Measurements from ENCODE around the gene P2RX6.
A peak's percentile ranks its signal among the peaks of the same experiment; 100 is the strongest.

P2RX6 gene

GRCh38 chr22:20978419-20978818, 36.5 kb upstream of the P2RX6 start:
- TF ChIP-seq FOXP2 (optimal IDR thresholded peaks at IDR 0.05; ENCODE audit: control extremely low read depth, extremely low read length, insufficient read depth) (no peak), EZH2 (IDR thresholded peaks at IDR 0.05) (no peak), POLR2AphosphoS5 (IDR thresholded peaks at IDR 0.05; ENCODE audit: borderline replicate concordance, low read depth, low read length) (no peak)
- Histone ChIP-seq H3K9me3 (ENCODE audit: low read depth, low read length) (peaks cover 7% of the 10 kb centered on the region; the same call in 1 of the 2 replicates), H3K4me3 (no peak overlapping the region), H3K9ac (ENCODE audit: insufficient read length) (no peak overlapping the region), H3K36me3 (ENCODE audit: insufficient read depth, low read length) (no peaks in the 10 kb centered on the region), H3K27ac (no peak overlapping the region)
- DNase-seq (ENCODE audit: low read depth, low spot score) = no peak

DNA sequence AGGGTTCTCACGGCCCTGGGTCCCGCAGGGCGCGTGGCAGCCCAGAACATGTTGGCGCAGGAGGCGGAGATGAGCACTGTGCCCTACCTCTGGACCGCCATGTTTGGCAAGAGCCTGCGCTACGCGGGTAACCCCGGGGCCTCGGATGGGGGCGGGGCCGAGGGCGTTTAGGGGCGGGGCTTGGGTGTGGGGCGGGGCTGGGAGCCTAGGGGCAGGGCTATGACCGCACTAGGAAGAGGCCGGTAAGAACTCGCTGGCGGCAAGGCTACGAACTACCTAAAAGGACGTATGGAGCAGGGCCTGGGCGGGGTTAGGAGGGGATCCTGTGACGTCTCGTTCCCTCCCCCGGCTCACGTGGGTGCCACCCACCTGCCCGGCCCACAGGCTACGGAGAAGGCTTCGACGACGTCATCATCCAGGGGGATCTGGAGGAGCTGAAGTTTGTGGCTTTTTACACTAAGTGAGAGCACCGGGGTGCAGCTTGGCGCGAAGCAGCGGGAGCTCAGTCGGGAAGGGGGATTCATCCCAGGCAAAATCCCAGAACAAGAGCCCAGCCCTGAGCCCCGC, 35.6 kb upstream of the P2RX6 start:
- no peak overlapping the region for H3K27ac ChIP-seq
- H3K4me3 ChIP-seq = no peak overlapping the region
- H3K9me3 ChIP-seq (ENCODE audit: low read depth, low read length) = peaks cover 7% of the 10 kb centered on the region; the same call in 1 of the 2 replicates
- H3K9ac ChIP-seq (ENCODE audit: insufficient read length) = no peak overlapping the region
- H3K36me3 ChIP-seq (ENCODE audit: insufficient read depth, low read length) = no peaks in the 10 kb centered on the region; the same call in 1 of the 2 replicates
- DNase-seq (ENCODE audit: low read depth, low spot score) = no peak
- TF ChIP-seq EZH2 (IDR thresholded peaks at IDR 0.05) = no peak
- TF ChIP-seq FOXP2 (optimal IDR thresholded peaks at IDR 0.05; ENCODE audit: control extremely low read depth, extremely low read length, insufficient read depth) = no peak
- no peak for TF ChIP-seq POLR2AphosphoS5 (IDR thresholded peaks at IDR 0.05; ENCODE audit: borderline replicate concordance, low read depth, low read length)

DNA sequence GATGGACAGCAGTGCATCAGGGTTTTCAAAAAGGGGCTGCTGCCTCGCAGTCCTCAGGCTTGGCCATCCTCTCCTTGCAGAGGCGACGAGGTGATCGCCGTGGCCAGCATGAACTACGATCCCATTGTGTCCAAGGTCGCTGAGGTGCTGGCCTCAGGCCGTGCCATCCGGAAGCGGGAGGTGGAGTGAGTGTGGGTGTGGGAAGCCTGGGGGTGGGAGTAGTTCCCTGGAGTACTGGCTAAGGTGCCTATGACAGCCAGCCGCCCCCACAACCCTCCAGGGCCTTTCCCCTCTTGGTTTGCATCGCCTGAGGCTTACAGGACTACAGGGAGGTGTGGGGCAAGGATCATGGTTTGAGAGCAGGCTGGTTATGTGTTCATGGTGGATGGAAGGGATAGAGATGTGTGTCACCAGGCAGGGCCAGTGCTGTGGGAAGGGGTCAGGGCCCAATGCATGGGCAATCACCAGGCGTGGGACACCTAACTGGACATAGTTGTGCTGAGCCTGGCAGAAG, 35.0 kb upstream of the P2RX6 start:
- DNase-seq (ENCODE audit: low read depth, low spot score) = no peak
- Histone ChIP-seq H3K36me3 (ENCODE audit: insufficient read depth, low read length) (no peaks in the 10 kb centered on the region; the same call in 1 of the 2 replicates), H3K4me3 (no peak overlapping the region), H3K27ac (no peak overlapping the region), H3K9ac (ENCODE audit: insufficient read length) (no peak overlapping the region), H3K9me3 (ENCODE audit: low read depth, low read length) (peaks cover 7% of the 10 kb centered on the region; the same call in 1 of the 2 replicates)
- TF ChIP-seq FOXP2 (optimal IDR thresholded peaks at IDR 0.05; ENCODE audit: control extremely low read depth, extremely low read length, insufficient read depth) (no peak), EZH2 (IDR thresholded peaks at IDR 0.05) (no peak), POLR2AphosphoS5 (IDR thresholded peaks at IDR 0.05; ENCODE audit: borderline replicate concordance, low read depth, low read length) (no peak)

DNA sequence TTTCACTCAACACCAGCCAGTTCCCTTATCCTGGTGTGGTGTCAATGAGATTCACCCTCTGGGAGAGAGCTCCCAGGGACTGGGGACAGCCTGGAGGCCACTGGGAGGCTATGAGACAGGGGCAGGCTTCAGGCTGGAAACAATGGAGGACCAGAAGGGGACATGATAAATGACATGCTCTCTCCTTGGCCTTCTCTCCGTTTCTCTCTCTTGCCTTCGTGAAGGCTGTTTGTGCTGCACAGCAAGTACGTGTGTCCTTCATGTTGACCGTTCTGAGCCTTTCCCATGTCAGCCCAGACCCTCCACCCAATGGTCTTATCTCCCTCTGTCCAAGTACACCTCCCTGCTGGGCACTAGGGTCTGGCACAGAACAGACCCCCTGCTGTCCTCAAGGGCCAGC, 34.4 kb upstream of the P2RX6 start:
- no peak overlapping the region for H3K9ac ChIP-seq (ENCODE audit: insufficient read length)
- H3K4me3 ChIP-seq = no peak overlapping the region
- peaks cover 7% of the 10 kb centered on the region; the same call in 1 of the 2 replicates for H3K9me3 ChIP-seq (ENCODE audit: low read depth, low read length)
- DNase-seq (ENCODE audit: low read depth, low spot score) = no peak
- TF ChIP-seq POLR2AphosphoS5 (IDR thresholded peaks at IDR 0.05; ENCODE audit: borderline replicate concordance, low read depth, low read length) = no peak
- no peaks in the 10 kb centered on the region; the same call in 1 of the 2 replicates for H3K36me3 ChIP-seq (ENCODE audit: insufficient read depth, low read length)
- H3K27ac ChIP-seq = no peak overlapping the region

DNA sequence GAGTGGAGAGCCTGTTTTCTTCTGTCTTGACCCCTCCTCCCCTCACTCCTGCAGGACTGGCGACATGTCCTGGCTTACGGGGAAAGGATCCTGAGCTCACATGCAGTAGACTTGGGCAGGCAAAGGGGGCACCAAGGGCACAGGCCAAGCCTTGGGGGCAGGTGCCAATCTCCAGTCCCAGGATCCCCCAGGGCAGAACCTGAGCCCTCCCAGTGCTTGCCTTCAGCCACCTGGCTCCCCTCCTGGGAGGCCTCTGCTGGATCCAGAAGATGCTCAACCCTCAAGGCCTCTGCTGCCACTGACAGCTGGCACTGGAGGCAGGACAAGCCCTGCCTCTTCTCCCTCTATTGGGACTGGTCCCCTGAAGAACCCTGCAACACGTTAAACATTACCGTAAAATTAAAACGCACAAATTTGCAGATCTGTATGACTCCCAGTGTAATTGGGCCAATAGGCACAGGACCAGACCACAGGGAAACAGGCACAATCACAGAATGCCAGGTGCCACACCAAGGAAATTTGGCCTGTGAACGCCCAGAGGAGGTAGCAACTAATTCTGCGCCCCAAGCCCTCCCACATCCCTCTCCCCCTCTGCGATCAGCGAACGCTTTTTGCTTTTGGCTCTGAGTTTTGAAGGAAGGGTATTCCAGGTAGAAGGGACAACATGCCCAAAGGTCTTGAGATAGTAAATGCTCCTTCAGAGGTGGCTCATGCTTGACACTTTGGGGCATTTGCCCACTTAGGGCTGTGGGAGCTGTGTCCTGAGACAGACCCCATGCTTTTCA, 33.8 kb upstream of the P2RX6 start:
- Histone ChIP-seq H3K9ac (ENCODE audit: insufficient read length) (peak overlapping the region; percentile 96), H3K9me3 (ENCODE audit: low read depth, low read length) (peaks cover 7% of the 10 kb centered on the region; the same call in 1 of the 2 replicates), H3K4me3 (peak overlapping the region; percentile 88), H3K27ac (peak overlapping the region; percentile 69; the same call in 1 of the 2 replicates), H3K36me3 (ENCODE audit: insufficient read depth, low read length) (peaks cover 4% of the 10 kb centered on the region)
- DNase-seq (ENCODE audit: low read depth, low spot score) = no peak
- no peak for TF ChIP-seq EZH2 (IDR thresholded peaks at IDR 0.05)
- no peak; the same call in 1 of the 2 replicates for TF ChIP-seq POLR2AphosphoS5 (IDR thresholded peaks at IDR 0.05; ENCODE audit: borderline replicate concordance, low read depth, low read length)
- no peak for TF ChIP-seq FOXP2 (optimal IDR thresholded peaks at IDR 0.05; ENCODE audit: control extremely low read depth, extremely low read length, insufficient read depth)

DNA sequence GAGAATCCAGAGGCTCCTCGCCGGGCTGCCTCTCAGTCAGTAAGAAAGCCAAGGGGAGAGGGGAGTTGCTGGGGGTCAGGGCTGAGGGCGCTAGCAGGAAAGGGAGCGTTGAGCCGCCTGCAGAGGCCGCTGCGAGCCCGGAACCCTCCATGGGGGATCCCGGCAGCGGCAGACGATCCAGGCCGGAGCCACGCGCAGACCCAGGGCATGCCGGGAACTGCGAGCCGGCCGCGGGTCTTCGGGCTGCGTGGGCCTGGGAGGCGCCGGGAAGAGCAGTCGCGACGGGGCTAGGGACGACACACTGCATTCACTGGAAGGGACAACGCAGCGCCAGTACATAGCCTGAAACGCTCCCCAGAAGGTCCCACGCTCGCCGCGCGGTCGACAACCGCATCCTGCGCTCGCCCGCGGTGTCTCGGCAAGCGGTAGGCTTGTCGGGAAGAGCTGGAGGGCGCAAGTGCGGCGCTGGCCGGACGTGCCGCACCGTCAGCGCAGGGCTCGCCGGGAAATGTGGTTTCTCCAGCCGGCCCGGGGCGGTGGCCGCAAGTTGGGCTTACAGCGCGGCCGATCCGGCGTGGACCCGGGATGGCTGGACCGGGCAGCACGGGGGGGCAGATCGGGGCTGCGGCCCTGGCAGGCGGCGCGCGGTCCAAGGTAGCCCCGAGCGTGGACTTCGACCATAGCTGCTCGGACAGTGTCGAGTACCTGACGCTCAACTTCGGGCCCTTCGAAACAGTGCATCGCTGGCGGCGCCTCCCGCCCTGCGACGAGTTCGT, 33.0 kb upstream of the P2RX6 start, which contains the start of gene LZTR1:
TSS of gene LZTR1 (plus strand) at position 511 of the 776 bp plus-strand sequence. CDS start at position 586, 75 bp downstream.
- Histone ChIP-seq H3K27ac (peak within 1 kb of the TSS; percentile 69; the same call in 1 of the 2 replicates), H3K9me3 (ENCODE audit: low read depth, low read length) (peaks cover 7% of the 10 kb centered on the region; the same call in 1 of the 2 replicates), H3K4me3 (peak within 1 kb of the TSS; percentile 88), H3K36me3 (ENCODE audit: insufficient read depth, low read length) (peaks cover 10% of the 10 kb centered on the region), H3K9ac (ENCODE audit: insufficient read length) (peak within 1 kb of the TSS; percentile 96)
- DNase-seq (ENCODE audit: low read depth, low spot score) = no peak
- TF ChIP-seq POLR2AphosphoS5 (IDR thresholded peaks at IDR 0.05; ENCODE audit: borderline replicate concordance, low read depth, low read length) (peak; percentile 97), FOXP2 (optimal IDR thresholded peaks at IDR 0.05; ENCODE audit: control extremely low read depth, extremely low read length, insufficient read depth) (no peak)

DNA sequence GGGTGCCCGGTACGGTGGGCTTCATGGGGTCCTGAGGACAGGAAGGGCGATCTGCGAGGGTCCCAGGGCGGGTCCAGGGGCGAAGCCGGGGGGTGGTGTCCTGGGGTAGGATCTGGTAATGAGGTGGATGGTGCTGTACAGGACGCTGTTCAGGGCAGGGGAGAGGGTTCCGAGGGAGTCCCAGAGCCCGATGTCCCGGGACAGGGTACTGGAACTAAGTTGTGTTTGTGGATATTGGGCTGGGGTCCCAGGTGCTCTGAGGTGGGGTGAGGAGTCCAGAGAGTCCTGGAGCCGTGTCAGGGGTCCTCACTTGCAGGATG, 32.4 kb upstream of the P2RX6 start:
- peaks cover 10% of the 10 kb centered on the region for H3K36me3 ChIP-seq (ENCODE audit: insufficient read depth, low read length)
- peak overlapping the region; percentile 88 for H3K4me3 ChIP-seq
- no peak overlapping the region for H3K27ac ChIP-seq
- peaks cover 7% of the 10 kb centered on the region; the same call in 1 of the 2 replicates for H3K9me3 ChIP-seq (ENCODE audit: low read depth, low read length)
- H3K9ac ChIP-seq (ENCODE audit: insufficient read length) = peak overlapping the region; percentile 96
- no peak for DNase-seq (ENCODE audit: low read depth, low spot score)
- TF ChIP-seq EZH2 (IDR thresholded peaks at IDR 0.05) = no peak
- no peak for TF ChIP-seq FOXP2 (optimal IDR thresholded peaks at IDR 0.05; ENCODE audit: control extremely low read depth, extremely low read length, insufficient read depth)
- TF ChIP-seq POLR2AphosphoS5 (IDR thresholded peaks at IDR 0.05; ENCODE audit: borderline replicate concordance, low read depth, low read length) = no peak

Data from SK-N-MC (cell line).